ENCODE results near the gene ZNF679.

The ZNF679 gene

GRCh38 chr7:64187408-64187807 lies 40.9 kb upstream of the ZNF679 start:
- Histone ChIP-seq H4K20me1 (ENCODE audit: insufficient read depth, low read length) (no peaks in the 10 kb centered on the region), H3K36me3 (replicated peaks; ENCODE audit: insufficient read depth, low read length) (no peaks in the 10 kb centered on the region), H3K9ac (ENCODE audit: low read length) (no peak overlapping the region), H3K4me2 (ENCODE audit: low read depth, low read length) (no peak overlapping the region), H3K27ac (ENCODE audit: low read length) (no peak overlapping the region), H3K4me1 (ENCODE audit: low read length) (no peaks in the 10 kb centered on the region), H3K4me3 (ENCODE audit: low read length) (no peak overlapping the region), H2AFZ (ENCODE audit: low read length) (no peak overlapping the region), H3F3A (ENCODE audit: insufficient read depth, low read length) (no peaks in the 10 kb centered on the region), H3K9me3 (replicated peaks; ENCODE audit: insufficient read depth, low read length) (no peaks in the 10 kb centered on the region), H3K9me2 (replicated peaks; ENCODE audit: insufficient read depth, low read length) (no peaks in the 10 kb centered on the region), H3K79me2 (ENCODE audit: low read length) (no peaks in the 10 kb centered on the region), H3K27me3 (replicated peaks; ENCODE audit: insufficient read depth, low read length) (no peaks in the 10 kb centered on the region)
- DNase-seq: no peak
- TF ChIP-seq EZH2phosphoT487 (IDR thresholded peaks at IDR 0.05; ENCODE audit: low read length): no peak
- TF ChIP-seq CTCF (IDR thresholded peaks at IDR 0.05; ENCODE audit: low read length): no peak
- no peak for TF ChIP-seq EZH2 (optimal IDR thresholded peaks at IDR 0.05; ENCODE audit: low read depth, low read length)

GRCh38 chr7:64192148-64192704 lies 36.0 kb upstream of the ZNF679 start:
- DNase-seq: no peak
- H3K9ac ChIP-seq (ENCODE audit: low read length): no peak overlapping the region
- no peak overlapping the region for H3K4me3 ChIP-seq (ENCODE audit: low read length)
- no peaks in the 10 kb centered on the region for H3K9me2 ChIP-seq (replicated peaks; ENCODE audit: insufficient read depth, low read length)
- no peak overlapping the region for H3K27ac ChIP-seq (ENCODE audit: low read length)
- H3K79me2 ChIP-seq (ENCODE audit: low read length): no peaks in the 10 kb centered on the region
- H3K9me3 ChIP-seq (replicated peaks; ENCODE audit: insufficient read depth, low read length): no peaks in the 10 kb centered on the region
- H2AFZ ChIP-seq (ENCODE audit: low read length): no peak overlapping the region
- TF ChIP-seq EZH2phosphoT487 (IDR thresholded peaks at IDR 0.05; ENCODE audit: low read length) (no peak), CTCF (IDR thresholded peaks at IDR 0.05; ENCODE audit: low read length) (no peak), EZH2 (optimal IDR thresholded peaks at IDR 0.05; ENCODE audit: low read depth, low read length) (no peak)
- no peaks in the 10 kb centered on the region for H3F3A ChIP-seq (ENCODE audit: insufficient read depth, low read length)
- no peak overlapping the region for H3K4me2 ChIP-seq (ENCODE audit: low read depth, low read length)
- H3K4me1 ChIP-seq (ENCODE audit: low read length): no peaks in the 10 kb centered on the region
- H4K20me1 ChIP-seq (ENCODE audit: insufficient read depth, low read length): no peaks in the 10 kb centered on the region
- no peaks in the 10 kb centered on the region for H3K36me3 ChIP-seq (replicated peaks; ENCODE audit: insufficient read depth, low read length)
- no peaks in the 10 kb centered on the region for H3K27me3 ChIP-seq (replicated peaks; ENCODE audit: insufficient read depth, low read length)

GRCh38 chr7:64192775-64193174 lies 35.5 kb upstream of the ZNF679 start:
- no peaks in the 10 kb centered on the region for H3K79me2 ChIP-seq (ENCODE audit: low read length)
- TF ChIP-seq EZH2phosphoT487 (IDR thresholded peaks at IDR 0.05; ENCODE audit: low read length): no peak
- no peak for TF ChIP-seq EZH2 (optimal IDR thresholded peaks at IDR 0.05; ENCODE audit: low read depth, low read length)
- no peak for TF ChIP-seq CTCF (IDR thresholded peaks at IDR 0.05; ENCODE audit: low read length)
- H3F3A ChIP-seq (ENCODE audit: insufficient read depth, low read length): no peaks in the 10 kb centered on the region
- H3K4me1 ChIP-seq (ENCODE audit: low read length): no peaks in the 10 kb centered on the region
- H3K4me3 ChIP-seq (ENCODE audit: low read length): no peak overlapping the region
- H2AFZ ChIP-seq (ENCODE audit: low read length): no peak overlapping the region
- no peaks in the 10 kb centered on the region for H3K9me2 ChIP-seq (replicated peaks; ENCODE audit: insufficient read depth, low read length)
- H3K36me3 ChIP-seq (replicated peaks; ENCODE audit: insufficient read depth, low read length): no peaks in the 10 kb centered on the region
- H4K20me1 ChIP-seq (ENCODE audit: insufficient read depth, low read length): no peaks in the 10 kb centered on the region
- H3K9me3 ChIP-seq (replicated peaks; ENCODE audit: insufficient read depth, low read length): no peaks in the 10 kb centered on the region
- no peak overlapping the region for H3K4me2 ChIP-seq (ENCODE audit: low read depth, low read length)
- no peak for DNase-seq
- no peak overlapping the region for H3K9ac ChIP-seq (ENCODE audit: low read length)
- H3K27ac ChIP-seq (ENCODE audit: low read length): no peak overlapping the region
- no peaks in the 10 kb centered on the region for H3K27me3 ChIP-seq (replicated peaks; ENCODE audit: insufficient read depth, low read length)

All from MM.1S (cell line).